Tongue (tissue), 2 donors: ENCODE measurements around the gene CCL24. TPM values are rescaled to one million over a fixed set of nuclear protein-coding genes. Genes with fewer than 3 reads are reported as not detected.
A peak's percentile ranks its signal among the peaks of the same experiment; 100 is the strongest.
"Not testable (repeated sequence)": the region's sequence is repeated elsewhere in the genome, so short reads cannot be mapped to it uniquely, and the experiment has no call there.

Experiments used
- DNase-seq: peaks from one replicate; pipeline ENCODE4 v3.0.0-alpha.2; 2015
- total RNA-seq: library from RNA; depleted of rRNA; stranded (reverse); fragments of >200 nt; gene quantifications from one replicate; pipeline ENCODE4 v1.2.3, GENCODE V29; 2014

Gene CCL24
- total RNA-seq, 1 donor from 2014 or later = not detected

DNA sequence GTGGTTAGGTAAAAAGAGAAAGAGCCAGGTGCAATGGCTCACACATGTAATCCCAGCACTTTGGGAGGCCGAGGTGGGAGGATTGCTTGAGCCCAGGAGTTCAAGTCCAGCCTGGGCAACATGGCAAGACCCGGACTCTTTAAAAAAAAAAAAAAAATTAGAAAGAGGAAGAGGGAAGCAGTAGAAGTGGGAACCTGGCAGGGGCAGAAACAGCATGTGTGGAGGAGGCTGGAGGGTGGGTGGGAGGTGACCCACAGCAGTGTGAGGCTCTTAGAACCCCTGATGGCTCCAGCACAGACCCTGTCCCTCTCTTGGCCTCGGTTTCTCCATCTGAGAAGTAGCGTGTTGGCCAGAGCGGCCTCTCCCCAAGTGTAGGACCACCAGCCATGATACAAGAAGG, 4.9 kb upstream of the CCL24 start:
- DNase-seq = no peak

DNA sequence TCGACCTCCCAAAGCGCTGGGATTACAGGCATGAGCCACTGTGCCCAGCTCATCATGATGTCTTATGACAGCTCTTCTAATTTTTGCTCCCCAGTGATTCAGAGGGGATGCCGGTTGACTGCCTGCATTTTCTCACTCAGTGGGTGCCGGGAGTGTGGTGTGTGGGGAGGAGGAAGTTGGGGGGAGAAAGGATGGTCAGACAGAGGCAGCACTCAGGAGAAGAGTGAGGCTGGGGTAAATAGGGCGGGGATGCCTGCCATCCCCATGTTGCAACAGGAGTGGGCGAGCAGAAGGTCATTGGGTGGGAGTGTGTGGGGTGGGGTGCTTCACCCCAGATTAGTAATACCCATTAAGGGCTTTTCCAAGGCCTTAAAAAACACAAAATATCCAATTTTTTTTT, 3.5 kb upstream of the CCL24 start:
- DNase-seq = no peak

DNA sequence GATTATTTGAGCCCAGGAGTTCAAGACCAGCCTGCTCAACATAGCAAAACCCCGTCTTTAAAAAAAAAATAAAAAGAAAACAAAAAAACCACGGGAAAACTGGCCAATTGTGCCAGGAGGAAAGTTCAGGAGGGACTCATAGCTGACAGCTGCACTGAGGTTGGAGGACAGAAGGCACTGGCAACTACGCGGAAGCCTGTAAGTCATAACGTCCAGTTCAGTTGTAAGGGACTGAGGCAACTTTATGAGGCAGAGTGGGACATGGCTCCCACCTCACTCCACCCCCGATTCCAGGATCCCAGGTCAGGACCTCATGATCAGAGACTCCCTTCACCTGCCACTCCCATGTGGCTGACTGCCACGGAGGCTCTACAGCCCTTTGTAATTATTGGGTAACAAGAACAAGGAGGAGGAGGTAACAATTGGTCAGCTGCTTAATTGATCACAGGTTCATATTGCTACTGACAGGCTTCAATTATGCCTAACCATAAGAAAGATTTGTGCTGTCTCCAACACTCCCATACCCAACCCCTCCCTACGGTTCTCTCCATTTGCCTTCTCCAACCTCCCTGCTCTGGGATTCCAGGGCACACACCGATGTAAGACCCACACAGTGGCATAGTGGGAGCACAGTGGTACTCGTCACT, 1.9 kb upstream of the CCL24 start:
- DNase-seq = no peak

DNA sequence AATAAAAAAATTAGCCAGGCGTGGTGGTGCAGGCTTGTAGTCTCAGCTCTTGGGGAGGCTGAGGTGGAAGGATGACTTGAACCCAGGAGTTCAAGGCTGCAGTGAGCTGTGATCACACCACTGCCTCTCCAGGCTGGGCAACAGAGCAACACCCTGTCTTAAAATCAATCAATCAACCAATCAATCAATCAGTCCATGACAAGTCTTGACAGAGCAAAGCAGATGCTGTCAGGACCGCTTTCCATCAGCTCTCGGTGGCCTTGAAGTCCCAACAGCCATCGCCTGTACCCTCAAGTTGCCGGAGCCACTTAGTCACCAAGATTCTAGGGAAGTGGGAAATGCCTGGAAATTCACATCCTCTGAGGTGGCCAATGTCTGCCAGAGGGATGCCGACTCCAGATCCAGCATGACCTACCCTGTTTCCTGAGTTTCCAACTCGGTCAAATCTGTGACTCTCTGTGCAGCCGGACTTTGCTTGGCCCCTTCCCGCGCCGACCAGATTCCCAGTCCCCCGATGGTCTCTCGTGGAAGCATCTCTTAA, 871 bp upstream of the CCL24 start:
- DNase-seq = no peak

DNA sequence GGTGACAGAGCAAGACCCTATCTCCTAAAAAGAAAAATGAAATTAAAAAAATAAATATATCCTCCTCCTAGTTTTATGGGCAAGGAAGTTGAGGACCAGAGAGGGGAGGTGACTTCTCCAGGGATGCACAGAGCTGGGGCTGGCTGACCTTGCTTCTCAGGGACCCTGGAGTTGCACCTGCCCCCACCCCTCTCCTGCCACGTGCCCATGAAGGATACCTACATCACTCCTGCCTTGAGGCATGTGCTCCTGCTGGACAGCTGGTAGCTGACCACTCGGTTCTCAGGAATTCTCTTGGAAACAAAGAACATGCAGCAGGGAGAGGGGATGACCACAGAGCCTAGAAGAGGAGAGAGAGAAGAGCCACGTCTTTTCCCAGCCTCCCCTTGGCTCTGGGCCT, 522 bp downstream of the CCL24 start:
- DNase-seq = no peak

DNA sequence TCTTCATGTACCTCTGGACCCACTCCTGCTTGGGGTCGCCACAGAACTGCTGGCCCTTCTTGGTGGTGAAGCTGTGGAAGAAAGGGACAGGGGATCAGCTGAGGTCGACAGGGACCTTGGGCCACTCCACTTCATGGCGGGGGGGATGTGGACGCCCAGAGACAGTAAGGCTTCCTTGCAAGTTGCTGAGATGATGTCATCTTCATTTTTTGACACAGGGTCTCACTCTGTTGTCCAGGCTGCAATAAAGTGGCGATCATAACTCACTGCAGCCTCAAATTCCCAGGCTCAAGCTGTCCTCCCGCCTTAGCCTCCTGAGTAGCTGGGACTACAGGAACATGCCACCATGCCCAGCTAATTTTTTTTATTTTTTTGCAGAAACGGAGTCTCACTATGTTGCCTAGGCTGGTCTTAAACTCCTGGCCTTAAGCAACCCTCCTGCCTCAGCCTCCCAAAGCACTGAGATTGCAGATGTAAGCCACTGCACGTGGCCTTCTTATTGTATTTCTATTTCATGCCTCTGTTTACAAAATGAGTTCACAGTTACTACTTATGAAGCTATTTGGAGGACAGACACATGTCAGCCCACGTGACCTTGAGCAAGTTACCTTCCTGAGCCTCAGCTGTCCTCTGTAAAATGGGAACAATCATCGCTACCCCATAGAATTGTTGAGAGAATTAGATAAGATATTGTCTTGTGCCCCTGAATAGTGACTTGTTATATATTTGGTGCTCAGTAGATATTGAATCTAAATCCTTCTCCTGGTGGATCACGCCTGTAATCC, 1.5 kb downstream of the CCL24 start:
- DNase-seq = no peak

DNA sequence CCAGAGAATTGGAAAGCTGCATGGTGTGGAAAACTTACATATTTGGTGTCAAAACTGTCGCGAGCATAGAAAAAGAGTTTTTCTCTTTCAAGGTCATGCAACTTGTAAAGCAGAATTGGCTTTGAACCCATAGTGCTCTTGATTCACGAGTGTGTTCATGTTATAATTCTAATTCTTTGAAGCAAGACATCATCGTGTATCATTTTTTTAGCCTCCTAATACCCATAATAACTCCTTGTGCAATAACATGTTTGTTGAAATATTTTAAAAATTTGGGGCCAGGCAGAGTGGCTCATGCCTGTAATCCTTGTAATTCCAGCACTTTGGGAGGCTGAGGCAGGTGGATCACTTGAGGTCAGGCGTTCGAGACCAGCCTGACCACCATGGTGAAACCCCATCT, 4.2 kb downstream of the CCL24 start:
- no peak for DNase-seq

DNA sequence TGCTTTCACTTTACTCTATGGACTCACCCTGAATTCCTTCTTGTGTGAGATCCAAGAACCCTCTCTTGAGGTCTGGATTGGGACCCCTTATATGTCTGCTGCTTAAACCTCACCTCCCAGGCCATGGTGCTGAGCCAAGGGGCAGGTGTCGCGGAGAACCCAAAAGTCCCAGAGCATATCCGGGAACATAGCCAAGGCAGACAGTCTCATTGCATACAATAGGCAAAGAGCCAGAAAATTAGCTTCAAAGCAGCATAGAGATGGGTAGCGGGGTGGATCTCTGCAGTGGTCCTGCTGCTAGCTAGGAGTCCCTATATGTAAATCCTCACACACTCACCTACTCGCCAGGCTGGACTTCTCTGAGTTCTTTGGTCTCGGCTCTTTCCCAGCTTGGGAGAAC, 5.5 kb downstream of the CCL24 start:
- peak; percentile 36 for DNase-seq

DNA sequence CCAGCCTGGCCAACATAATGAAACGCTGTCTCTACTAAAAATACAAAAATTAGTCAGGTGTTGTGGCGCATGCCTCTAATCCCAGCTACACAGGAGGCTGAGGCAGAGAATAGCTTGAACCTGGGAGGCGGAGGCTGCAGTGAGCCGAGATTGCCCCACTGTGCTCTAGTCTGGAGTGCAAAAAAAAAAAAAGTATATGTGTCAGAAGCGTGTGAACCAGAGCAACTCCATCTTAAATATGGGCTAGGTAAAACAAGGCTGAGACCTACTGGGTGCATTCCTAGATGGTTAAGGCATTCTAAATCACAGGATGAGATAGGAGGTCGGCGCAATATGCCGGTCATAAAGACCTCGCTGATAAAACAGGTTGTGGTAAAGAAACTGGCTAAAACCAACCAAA, 6.2 kb downstream of the CCL24 start:
- DNase-seq = no peak

DNA sequence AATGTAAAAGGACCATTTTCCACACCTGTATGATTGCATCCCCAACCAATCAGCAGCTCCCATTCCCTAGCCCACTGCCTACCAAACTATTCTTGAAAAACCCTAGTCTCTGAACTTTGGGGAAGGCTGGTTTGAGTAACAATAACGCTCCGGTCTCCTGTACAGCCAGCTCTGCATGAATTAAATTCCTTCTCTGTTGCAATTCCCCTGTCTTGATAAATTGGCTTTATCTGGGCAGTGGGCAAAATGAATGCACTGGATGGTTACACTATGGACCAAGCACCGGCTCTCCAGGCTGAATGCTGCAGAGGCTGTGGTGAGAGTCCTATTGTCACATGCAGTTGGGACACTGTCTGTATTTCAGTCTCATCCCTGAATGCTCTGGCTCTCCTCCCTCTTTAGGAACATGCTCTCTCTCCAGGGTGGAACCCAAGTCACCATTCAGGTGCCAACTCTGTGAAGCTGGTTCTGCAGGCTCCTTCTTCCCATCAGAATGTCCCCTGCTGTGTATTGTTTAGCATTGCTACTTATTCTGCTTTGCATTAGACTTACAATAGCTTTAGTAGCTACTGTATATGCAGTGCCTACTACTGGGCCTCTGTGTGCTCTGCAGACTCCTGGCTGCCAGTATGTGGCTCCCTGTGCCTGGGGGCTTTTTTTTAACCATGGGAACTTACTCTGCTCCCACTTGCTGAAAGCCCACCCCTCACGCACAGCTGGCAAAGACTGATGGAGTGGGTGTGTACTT, 6.9 kb downstream of the CCL24 start:
- DNase-seq = no peak

DNA sequence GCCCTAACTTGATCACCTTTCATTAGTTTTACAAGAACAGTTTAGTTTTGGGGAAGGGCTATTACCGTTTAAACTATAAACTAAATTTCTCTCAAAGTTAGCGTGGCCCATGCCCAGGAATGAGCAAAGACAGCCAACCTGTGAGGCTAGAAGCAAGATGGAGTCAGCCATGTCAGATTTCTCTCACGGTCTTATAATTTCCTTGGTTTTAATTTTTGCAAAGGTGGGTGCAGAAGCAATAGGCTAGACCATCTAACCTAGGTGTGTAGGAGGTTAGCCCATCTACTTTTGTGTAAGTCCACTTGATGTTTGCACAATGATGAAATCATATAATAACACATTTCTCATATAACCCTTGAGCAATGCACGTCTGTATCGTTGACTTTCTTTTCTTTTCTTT, 8.9 kb downstream of the CCL24 start:
- no peak for DNase-seq

DNA sequence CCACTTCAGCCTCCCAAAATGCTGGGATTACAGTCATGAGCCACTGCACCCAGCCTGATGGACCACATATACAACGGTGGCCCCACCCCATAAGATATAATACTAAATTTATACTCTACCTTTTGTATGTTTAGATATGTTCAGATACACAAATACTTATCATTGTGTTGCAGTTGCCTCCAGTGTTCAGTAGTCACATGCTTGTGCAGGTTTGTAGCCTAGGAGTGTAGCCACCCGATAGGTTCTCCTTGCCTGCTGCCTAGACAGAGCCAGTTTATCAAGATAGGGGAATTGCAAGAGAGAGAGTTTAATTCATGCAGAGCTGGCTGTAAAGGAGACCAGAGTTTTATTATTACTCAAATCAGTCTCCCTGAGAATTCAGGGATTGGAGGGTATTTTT, 9.6 kb downstream of the CCL24 start:
- DNase-seq = no peak

DNA sequence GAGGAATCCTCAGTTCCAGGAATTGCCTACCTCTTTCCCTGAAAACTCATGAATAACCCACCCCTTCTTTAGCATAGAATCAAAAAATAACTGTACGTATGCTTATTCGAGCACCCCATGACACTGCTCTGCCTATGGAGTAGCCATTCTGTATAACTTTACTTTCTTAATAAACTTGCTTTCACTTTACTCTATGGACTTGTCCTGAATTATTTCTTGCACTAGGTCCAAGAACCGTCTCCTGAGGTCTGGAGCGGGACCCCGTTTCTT, 11.1 kb downstream of the CCL24 start:
- no peak for DNase-seq

DNA sequence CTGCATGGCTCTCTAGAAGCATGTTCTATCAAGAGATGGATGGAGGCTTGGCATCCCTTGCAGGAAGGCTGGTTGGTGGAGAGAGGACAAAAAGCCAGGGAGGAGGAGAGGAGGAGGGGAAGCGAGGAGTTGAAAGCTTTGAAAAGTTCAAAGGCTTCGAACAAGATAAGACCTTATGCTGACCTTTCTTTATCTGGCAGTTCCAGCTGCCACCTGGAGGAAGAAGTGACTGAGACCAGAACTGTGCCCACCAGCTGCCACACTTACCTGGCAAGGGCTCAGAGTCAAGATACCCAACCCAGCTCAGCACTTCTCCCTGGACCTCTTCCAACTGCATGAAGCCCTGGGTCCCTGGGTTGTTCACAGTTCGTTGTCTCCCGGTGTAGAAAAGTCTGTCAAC, 14.8 kb downstream of the CCL24 start:
- DNase-seq = no peak

DNA sequence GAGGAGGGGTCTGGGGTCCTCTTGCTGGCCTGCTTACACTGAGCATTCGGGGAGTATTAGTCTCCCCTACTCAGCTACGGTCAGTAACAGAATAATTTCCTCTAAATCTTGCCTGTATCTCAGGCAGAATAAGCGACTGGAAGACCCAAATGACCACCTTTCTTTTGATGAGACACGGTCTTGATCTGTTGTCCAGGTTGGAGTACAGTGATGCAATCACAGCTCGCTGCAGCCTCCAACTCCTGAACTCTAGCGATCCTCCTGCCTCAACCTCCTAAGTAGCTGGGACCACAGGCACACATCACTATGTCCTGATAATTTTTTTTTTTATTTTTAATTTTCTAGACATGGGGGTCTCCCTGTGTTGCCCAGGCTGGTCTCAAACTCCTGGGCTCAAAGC, 17.2 kb downstream of the CCL24 start:
- no peak for DNase-seq

DNA sequence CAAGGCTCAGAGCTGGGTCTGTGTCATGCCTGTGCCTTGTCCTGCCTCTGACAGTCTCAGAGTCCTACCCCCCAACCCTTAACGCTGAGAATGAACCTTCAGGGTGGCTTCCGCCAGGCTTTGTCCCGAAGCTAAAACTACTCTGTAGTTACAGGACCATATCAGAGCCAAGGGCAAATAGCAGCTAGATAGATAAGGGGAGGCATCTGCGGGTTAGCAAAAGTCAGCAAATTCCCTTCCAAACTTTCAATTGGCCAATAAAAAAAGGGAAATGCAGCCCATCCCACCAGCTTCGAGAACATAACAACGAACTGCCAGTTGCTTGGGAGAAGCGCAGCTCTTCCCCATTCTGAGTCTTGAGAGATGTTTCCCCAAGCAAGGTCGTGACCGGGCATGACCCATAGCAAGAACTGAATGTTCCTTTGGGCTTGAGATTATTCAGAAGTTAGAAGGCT, 17.7 kb downstream of the CCL24 start:
- DNase-seq = no peak

DNA sequence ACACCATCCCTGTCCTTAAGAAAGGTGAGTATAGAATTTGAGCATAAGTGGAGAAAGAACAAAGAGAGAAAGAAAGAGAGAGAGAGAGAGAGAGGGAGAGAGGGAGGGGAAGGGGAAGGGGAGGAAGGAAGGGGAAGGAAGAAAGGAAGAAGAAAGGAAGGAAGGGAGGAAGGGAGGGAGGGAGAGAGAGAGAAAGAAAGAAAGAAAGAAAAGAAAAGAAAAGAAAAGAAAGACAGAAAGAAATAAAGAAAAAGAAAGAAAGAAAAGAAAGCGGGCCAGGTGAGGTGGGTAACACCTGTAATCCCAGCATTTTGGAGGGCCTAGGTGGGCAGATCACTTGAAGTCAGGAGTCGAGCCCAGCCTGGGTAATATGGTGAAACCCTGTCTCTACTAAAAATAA, 19.9 kb downstream of the CCL24 start:
- DNase-seq = no peak

DNA sequence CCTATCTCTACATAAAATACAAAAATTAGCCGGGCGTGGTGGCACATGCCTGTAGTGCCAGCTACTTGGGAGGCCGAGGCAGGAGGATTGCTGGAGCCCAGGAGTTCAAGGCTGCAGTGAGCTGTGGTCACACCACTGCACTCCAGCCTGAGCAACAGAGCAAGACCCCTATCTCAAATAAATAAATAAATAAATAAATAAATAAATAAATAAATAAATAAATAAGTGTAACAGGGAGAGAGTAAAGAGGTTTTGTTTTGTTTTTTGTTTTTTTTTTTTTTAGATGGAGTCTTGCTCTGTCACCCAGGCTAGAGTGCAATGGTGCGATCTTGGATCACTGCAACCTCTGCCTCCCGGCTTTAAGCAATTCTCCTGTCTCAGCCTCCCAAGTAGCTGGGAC, 21.0 kb downstream of the CCL24 start:
- not testable (repeated sequence) for DNase-seq

DNA sequence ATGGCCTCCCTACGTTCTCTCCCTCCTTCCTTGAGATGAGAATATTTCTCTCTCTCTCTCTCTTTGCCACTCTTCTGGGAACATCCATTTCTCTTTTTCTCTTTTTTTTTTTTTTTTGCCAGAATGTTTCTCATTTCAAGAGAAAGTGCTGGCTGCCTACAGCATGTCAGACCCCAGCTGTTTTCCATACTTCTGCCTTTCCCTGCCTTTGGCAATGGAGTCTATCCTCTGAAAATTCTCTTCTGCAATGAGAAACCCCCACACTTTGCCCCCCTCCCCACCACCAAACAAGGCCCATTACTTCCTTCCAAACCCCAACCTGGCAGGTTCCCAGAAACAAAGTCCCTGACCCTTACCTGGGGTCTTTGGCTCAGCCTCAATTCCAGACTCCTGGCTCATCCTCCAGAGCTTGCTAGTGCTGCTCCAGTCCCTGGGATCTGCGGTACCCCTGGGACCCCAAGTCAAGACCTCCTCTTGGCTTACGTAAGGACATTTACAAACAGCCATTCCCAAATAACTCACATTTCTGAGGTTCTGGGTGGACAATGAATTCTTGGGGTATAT, 24.2 kb downstream of the CCL24 start:
- peak; percentile 80 for DNase-seq

DNA sequence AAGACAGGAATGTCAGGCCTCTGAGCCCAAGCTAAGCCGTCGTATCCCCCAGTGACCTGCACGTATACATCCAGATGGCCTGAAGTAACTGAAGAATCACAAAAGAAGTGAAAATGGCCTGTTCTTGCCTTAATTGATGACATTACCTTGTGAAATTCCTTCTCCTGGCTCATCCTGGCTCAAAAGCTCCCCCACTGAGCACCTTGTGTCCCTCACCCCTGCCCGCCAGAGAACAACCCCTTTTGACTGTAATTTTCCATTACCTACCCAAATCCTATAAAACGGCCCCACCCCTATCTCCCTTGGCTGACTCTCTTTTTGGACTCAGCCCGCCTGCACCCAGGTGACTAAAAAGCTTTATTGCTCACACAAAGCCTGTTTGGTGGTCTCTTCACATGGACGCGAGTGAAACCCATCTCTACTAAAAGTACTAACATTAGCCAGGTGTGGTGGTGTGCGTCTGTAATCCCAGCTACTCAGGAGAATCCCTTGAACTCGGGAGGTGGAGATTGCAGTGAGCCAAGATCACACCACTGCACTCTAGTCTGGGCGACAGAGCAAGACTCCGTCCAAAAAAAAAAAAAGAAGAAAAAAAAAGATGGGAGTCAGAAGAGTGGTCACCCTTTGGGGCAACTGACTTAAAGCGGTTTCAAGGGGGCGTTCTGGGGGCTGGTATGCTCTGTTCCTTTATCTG, 25.3 kb downstream of the CCL24 start:
- DNase-seq = not testable (repeated sequence)

DNA sequence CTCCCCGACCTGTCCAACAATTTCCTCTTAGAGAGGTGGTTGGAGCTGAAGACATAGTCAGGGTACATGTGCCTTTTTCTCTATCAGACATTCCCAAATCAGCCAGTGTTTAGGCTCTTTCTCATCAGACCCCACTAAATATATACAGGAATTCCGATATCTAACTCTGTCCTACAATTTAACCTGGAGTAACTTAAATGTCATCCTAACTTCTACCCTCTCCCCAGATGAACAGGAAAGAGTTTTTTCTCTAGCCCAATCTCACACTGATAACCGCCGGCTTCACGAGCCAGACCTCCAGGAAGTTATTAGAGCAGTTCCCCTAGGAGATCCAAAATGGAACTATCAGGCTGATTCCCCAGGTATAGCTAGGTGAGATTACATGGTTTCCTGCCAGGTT, 30.5 kb downstream of the CCL24 start:
- DNase-seq = not testable (repeated sequence)

DNA sequence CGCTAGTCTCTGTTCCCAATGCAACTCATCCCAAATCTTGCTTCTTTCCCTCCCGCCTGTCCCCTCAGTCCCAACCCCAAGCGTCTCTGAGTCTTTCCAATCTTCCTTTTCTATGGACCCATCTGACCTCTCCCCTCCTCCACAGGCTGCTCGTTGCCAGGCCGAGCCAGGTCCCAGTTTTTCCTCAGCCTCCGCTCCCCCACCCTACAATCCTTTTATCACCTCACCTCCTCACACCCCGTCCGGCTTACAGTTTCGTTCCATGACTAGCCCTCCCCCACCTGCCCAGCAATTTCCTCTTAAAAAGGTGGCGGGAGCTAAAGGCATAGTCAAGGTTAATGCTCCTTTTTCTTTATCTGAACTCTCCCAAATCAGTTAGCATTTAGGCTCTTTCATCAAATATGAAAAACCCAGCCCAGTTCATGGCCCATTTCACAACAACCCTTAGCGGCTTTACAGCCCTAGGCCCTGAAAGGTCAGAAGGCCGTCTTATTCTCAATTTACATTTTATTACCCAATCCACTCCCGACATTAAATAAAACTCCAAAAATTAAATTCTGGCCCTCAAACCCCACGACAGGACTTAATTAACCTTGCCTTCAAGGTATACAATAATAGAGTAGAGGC, 32.8 kb downstream of the CCL24 start:
- DNase-seq = not testable (repeated sequence)
